HepG2 (cell line): ENCODE results near the gene GBP6. TPM values are rescaled to one million over a fixed set of nuclear protein-coding genes. Genes with fewer than 3 reads are reported as not detected.

Experiments used
- CHD2 ChIP-seq: IDR thresholded peaks from 2 replicates; pipeline ENCODE4 v1.6.1; 2011; ENCODE audit warnings: low read depth, low read length, improper control_type of control experiment
- KDM5B ChIP-seq: sonication (generic); formaldehyde crosslinking; IDR thresholded peaks from 2 replicates; pipeline ENCODE4 v1.4.0; 2020; ENCODE audit warnings: missing genetic modification reagents, mild to moderate bottlenecking, borderline replicate concordance
- ZNF572 ChIP-seq: sonication (generic); formaldehyde crosslinking; IDR thresholded peaks from 2 replicates; pipeline ENCODE4 v1.5.1; 2020; ENCODE audit warnings: mild to moderate bottlenecking, missing genetic modification reagents
- ZNF768 ChIP-seq: sonication (generic); formaldehyde crosslinking; IDR thresholded peaks from 2 replicates; pipeline ENCODE4 v1.4.0; 2020; ENCODE audit warnings: missing genetic modification reagents
- polyA plus RNA-seq, 8 experiments: library from polyadenylated mRNA; depleted of rRNA in 3 of 8; stranded (reverse) in 7 of 8; unstranded in 1 of 8; fragments of >200 nt; fragmentation: Illumina TruSeq in 4 of 8; extraction: Trizol in 4 of 8; gene quantifications; 2 replicates each; pipeline versions ENCODE4 v1.2.1 to v1.2.3, GENCODE V29; 2011 to 2016; ENCODE audit warnings: low read depth in 4 of 8, missing spikeins in 1 of 8, mixed read lengths in 1 of 8; ENCODE audit not compliant: insufficient read depth in 1 of 8
- total RNA-seq, 5 experiments: library from RNA; depleted of rRNA; stranded (reverse); fragments of >200 nt; fragmentation: Illumina TruSeq; extraction: Trizol; gene quantifications; 2 replicates each; pipeline ENCODE4 v1.2.3, GENCODE V29; 2016; ENCODE audit warnings: low read depth in 1 of 5
- TF ChIP-seq, protein P1 (sequence below): sonication (generic); formaldehyde crosslinking; IDR thresholded peaks from 2 replicates; pipeline ENCODE4 v1.5.0; 2020; ENCODE audit warnings: mild to moderate bottlenecking, missing genetic modification reagents, borderline replicate concordance
- TF ChIP-seq, protein P2 (sequence below): sonication (generic); formaldehyde crosslinking; IDR thresholded peaks from 2 replicates; pipeline ENCODE4 v1.4.0; 2020; ENCODE audit warnings: mild to moderate bottlenecking, missing genetic modification reagents
- TF ChIP-seq, protein P3 (sequence below): sonication (generic); formaldehyde crosslinking; IDR thresholded peaks from 2 replicates; pipeline ENCODE4 v1.4.0; 2020; ENCODE audit warnings: missing genetic modification reagents
- TF ChIP-seq, protein P4 (sequence below): sonication (generic); formaldehyde crosslinking; IDR thresholded peaks from 2 replicates; pipeline ENCODE4 v1.4.0; 2020; ENCODE audit warnings: missing genetic modification reagents, borderline replicate concordance
- TF ChIP-seq, protein P5 (sequence below): sonication (generic); formaldehyde crosslinking; IDR thresholded peaks from 2 replicates; pipeline ENCODE4 v1.5.0; 2020; ENCODE audit warnings: mild to moderate bottlenecking, missing genetic modification reagents
- TF ChIP-seq, protein P6 (sequence below): IDR thresholded peaks from 2 replicates; pipeline ENCODE4 v1.6.1; 2016; ENCODE audit warnings: missing compliant biosample characterization, missing genetic modification reagents, borderline replicate concordance

The GBP6 gene
- total and polyA plus RNA-seq, 2 of the 13 experiments (the other 11 are each of a cell fraction or from before 2014, with no cell fraction given), result not detected

DNA sequence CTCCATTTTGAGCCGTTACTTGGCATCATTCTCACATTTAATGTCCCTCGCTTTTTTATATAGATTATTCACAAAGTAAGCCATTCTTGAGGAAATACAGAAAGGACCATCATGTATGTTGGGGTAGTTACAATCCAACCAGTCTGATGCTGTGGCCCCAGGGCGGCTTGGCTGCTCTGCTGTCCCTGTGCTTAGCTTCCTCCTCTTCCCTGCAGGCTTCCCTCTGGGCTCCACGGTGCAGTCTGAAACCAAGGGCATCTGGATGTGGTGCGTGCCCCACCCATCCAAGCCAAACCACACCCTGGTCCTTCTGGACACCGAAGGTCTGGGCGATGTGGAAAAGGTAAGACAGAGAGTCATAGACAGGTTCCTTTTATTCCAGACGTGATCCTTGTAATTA is 5.5 kb downstream of the GBP6 start (continued):
- TF ChIP-seq, protein P1, sequence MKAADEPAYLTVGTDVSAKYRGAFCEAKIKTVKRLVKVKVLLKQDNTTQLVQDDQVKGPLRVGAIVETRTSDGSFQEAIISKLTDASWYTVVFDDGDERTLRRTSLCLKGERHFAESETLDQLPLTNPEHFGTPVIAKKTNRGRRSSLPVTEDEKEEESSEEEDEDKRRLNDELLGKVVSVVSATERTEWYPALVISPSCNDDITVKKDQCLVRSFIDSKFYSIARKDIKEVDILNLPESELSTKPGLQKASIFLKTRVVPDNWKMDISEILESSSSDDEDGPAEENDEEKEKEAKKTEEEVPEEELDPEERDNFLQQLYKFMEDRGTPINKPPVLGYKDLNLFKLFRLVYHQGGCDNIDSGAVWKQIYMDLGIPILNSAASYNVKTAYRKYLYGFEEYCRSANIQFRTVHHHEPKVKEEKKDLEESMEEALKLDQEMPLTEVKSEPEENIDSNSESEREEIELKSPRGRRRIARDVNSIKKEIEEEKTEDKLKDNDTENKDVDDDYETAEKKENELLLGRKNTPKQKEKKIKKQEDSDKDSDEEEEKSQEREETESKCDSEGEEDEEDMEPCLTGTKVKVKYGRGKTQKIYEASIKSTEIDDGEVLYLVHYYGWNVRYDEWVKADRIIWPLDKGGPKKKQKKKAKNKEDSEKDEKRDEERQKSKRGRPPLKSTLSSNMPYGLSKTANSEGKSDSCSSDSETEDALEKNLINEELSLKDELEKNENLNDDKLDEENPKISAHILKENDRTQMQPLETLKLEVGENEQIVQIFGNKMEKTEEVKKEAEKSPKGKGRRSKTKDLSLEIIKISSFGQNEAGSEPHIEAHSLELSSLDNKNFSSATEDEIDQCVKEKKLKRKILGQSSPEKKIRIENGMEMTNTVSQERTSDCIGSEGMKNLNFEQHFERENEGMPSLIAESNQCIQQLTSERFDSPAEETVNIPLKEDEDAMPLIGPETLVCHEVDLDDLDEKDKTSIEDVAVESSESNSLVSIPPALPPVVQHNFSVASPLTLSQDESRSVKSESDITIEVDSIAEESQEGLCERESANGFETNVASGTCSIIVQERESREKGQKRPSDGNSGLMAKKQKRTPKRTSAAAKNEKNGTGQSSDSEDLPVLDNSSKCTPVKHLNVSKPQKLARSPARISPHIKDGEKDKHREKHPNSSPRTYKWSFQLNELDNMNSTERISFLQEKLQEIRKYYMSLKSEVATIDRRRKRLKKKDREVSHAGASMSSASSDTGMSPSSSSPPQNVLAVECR (CRISPR knock-in tag), result no peak
- TF ChIP-seq CHD2 (no peak), KDM5B (CRISPR knock-in tag) (no peak), ZNF572 (CRISPR knock-in tag) (no peak), ZNF768 (CRISPR knock-in tag) (no peak)
- TF ChIP-seq, protein P2, sequence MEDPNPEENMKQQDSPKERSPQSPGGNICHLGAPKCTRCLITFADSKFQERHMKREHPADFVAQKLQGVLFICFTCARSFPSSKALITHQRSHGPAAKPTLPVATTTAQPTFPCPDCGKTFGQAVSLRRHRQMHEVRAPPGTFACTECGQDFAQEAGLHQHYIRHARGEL (CRISPR knock-in tag), result no peak
- TF ChIP-seq, protein P3, sequence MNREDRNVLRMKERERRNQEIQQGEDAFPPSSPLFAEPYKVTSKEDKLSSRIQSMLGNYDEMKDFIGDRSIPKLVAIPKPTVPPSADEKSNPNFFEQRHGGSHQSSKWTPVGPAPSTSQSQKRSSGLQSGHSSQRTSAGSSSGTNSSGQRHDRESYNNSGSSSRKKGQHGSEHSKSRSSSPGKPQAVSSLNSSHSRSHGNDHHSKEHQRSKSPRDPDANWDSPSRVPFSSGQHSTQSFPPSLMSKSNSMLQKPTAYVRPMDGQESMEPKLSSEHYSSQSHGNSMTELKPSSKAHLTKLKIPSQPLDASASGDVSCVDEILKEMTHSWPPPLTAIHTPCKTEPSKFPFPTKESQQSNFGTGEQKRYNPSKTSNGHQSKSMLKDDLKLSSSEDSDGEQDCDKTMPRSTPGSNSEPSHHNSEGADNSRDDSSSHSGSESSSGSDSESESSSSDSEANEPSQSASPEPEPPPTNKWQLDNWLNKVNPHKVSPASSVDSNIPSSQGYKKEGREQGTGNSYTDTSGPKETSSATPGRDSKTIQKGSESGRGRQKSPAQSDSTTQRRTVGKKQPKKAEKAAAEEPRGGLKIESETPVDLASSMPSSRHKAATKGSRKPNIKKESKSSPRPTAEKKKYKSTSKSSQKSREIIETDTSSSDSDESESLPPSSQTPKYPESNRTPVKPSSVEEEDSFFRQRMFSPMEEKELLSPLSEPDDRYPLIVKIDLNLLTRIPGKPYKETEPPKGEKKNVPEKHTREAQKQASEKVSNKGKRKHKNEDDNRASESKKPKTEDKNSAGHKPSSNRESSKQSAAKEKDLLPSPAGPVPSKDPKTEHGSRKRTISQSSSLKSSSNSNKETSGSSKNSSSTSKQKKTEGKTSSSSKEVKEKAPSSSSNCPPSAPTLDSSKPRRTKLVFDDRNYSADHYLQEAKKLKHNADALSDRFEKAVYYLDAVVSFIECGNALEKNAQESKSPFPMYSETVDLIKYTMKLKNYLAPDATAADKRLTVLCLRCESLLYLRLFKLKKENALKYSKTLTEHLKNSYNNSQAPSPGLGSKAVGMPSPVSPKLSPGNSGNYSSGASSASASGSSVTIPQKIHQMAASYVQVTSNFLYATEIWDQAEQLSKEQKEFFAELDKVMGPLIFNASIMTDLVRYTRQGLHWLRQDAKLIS (CRISPR knock-in tag), result no peak
- TF ChIP-seq, protein P4, sequence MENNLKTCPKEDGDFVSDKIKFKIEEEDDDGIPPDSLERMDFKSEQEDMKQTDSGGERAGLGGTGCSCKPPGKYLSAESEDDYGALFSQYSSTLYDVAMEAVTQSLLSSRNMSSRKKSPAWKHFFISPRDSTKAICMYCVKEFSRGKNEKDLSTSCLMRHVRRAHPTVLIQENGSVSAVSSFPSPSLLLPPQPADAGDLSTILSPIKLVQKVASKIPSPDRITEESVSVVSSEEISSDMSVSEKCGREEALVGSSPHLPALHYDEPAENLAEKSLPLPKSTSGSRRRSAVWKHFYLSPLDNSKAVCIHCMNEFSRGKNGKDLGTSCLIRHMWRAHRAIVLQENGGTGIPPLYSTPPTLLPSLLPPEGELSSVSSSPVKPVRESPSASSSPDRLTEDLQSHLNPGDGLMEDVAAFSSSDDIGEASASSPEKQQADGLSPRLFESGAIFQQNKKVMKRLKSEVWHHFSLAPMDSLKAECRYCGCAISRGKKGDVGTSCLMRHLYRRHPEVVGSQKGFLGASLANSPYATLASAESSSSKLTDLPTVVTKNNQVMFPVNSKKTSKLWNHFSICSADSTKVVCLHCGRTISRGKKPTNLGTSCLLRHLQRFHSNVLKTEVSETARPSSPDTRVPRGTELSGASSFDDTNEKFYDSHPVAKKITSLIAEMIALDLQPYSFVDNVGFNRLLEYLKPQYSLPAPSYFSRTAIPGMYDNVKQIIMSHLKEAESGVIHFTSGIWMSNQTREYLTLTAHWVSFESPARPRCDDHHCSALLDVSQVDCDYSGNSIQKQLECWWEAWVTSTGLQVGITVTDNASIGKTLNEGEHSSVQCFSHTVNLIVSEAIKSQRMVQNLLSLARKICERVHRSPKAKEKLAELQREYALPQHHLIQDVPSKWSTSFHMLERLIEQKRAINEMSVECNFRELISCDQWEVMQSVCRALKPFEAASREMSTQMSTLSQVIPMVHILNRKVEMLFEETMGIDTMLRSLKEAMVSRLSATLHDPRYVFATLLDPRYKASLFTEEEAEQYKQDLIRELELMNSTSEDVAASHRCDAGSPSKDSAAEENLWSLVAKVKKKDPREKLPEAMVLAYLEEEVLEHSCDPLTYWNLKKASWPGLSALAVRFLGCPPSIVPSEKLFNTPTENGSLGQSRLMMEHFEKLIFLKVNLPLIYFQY, result no peak
- TF ChIP-seq, protein P5, sequence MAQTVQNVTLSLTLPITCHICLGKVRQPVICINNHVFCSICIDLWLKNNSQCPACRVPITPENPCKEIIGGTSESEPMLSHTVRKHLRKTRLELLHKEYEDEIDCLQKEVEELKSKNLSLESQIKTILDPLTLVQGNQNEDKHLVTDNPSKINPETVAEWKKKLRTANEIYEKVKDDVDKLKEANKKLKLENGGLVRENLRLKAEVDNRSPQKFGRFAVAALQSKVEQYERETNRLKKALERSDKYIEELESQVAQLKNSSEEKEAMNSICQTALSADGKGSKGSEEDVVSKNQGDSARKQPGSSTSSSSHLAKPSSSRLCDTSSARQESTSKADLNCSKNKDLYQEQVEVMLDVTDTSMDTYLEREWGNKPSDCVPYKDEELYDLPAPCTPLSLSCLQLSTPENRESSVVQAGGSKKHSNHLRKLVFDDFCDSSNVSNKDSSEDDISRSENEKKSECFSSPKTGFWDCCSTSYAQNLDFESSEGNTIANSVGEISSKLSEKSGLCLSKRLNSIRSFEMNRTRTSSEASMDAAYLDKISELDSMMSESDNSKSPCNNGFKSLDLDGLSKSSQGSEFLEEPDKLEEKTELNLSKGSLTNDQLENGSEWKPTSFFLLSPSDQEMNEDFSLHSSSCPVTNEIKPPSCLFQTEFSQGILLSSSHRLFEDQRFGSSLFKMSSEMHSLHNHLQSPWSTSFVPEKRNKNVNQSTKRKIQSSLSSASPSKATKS (CRISPR knock-in tag), result no peak
- TF ChIP-seq, protein P6, sequence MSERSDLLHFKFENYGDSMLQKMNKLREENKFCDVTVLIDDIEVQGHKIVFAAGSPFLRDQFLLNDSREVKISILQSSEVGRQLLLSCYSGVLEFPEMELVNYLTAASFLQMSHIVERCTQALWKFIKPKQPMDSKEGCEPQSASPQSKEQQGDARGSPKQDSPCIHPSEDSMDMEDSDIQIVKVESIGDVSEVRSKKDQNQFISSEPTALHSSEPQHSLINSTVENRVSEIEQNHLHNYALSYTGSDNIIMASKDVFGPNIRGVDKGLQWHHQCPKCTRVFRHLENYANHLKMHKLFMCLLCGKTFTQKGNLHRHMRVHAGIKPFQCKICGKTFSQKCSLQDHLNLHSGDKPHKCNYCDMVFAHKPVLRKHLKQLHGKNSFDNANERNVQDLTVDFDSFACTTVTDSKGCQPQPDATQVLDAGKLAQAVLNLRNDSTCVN, result no peak
